Stimulated activated naive B cell treated with anti-CD40 and anti-IgM and Interleukin-4, amounts not matched to agents 10 μg/mL and 1 μg/mL and 100 μg/mL, for 72 hours (primary cell): ENCODE results near the gene LMBR1.

Experiments
- ATAC-seq, 2 donors: fragments of 150-1000 bp; cut with Tn5 transposase; replicated peaks; 2 replicates each; pipeline ENCODE4 v1.10.0; 2021; ENCODE audit warnings: moderate library complexity in 1 of 2
- DNase-seq: peaks from one replicate; pipeline ENCODE4 v3.0.0; 2021
- H3K27ac Mint-ChIP-seq: one replicate; pipeline ENCODE4 v1.8.0; 2022; ENCODE audit warnings: mild to moderate bottlenecking, mixed read lengths
- H3K27me3 Mint-ChIP-seq, 2 donors: one replicate each; pipeline ENCODE4 v1.8.0; 2022; ENCODE audit warnings: mixed read lengths in 2 of 2
- H3K36me3 Mint-ChIP-seq, 2 donors: one replicate each; pipeline ENCODE4 v1.8.0; 2022; ENCODE audit warnings: mixed read lengths in 2 of 2, mild to moderate bottlenecking in 1 of 2
- H3K4me1 Mint-ChIP-seq, 2 donors: one replicate each; pipeline ENCODE4 v1.8.0; 2022; ENCODE audit warnings: mixed read lengths in 2 of 2, mild to moderate bottlenecking in 1 of 2
- H3K4me3 Mint-ChIP-seq, 2 donors: one replicate each; pipeline ENCODE4 v1.8.0; 2022; ENCODE audit warnings: mild to moderate bottlenecking in 2 of 2, mixed read lengths in 2 of 2, moderate library complexity in 1 of 2
- H3K9me3 Mint-ChIP-seq, 2 donors: one replicate each; pipeline ENCODE4 v1.8.0; 2022; ENCODE audit warnings: mixed read lengths in 2 of 2, mild to moderate bottlenecking in 1 of 2

LMBR1 gene

GRCh38 chr7:156781972-156782371, 111.0 kb downstream of the LMBR1 start:
- Mint-ChIP-seq H3K27ac (no peak overlapping the region), H3K9me3 (peaks cover 2 to 5% of the 10 kb centered on the region in 2 donors), H3K36me3 (peaks cover 15 to 35% of the 10 kb centered on the region in 2 donors), H3K4me3 (peak overlapping the region; percentile 2 to 18), H3K27me3 (no peaks in the 10 kb centered on the region), H3K4me1 (peaks cover 25 to 60% of the 10 kb centered on the region in 2 donors)
- DNase-seq: no peak
- ATAC-seq: no peak

- DNase-seq: peak; percentile 68
- Mint-ChIP-seq H3K4me1 (peaks cover 31 to 69% of the 10 kb centered on the region in 2 donors), H3K36me3 (peaks cover 23 to 43% of the 10 kb centered on the region in 2 donors), H3K27ac (peak overlapping the region; percentile 82), H3K4me3 (peak overlapping the region; percentile 61 to 77), H3K9me3 (peaks cover 7 to 10% of the 10 kb centered on the region in 2 donors), H3K27me3 (no peaks in the 10 kb centered on the region)
- ATAC-seq: peak; percentile 93 to 94
Measured at GRCh38 chr7:156780724-156781455, 112.1 kb downstream of the LMBR1 start.

- Mint-ChIP-seq H3K36me3 (peaks cover 36 to 43% of the 10 kb centered on the region in 2 donors), H3K9me3 (peaks cover 10 to 12% of the 10 kb centered on the region in 2 donors), H3K27me3 (no peaks in the 10 kb centered on the region), H3K4me3 (no peak overlapping the region), H3K4me1 (peaks cover 35 to 70% of the 10 kb centered on the region in 2 donors), H3K27ac (no peak overlapping the region)
- ATAC-seq (no peak), DNase-seq (no peak)
Measured at GRCh38 chr7:156778668-156779067, 114.3 kb downstream of the LMBR1 start.

- Mint-ChIP-seq H3K9me3 (peaks cover 12 to 14% of the 10 kb centered on the region in 2 donors), H3K27ac (peak overlapping the region; percentile 96), H3K4me1 (peaks cover 39 to 75% of the 10 kb centered on the region in 2 donors), H3K4me3 (no peak overlapping the region), H3K27me3 (no peaks in the 10 kb centered on the region), H3K36me3 (peaks cover 39 to 47% of the 10 kb centered on the region in 2 donors)
- ATAC-seq (no peak), DNase-seq (no peak)
Measured at GRCh38 chr7:156778201-156778600, 114.8 kb downstream of the LMBR1 start.

- Mint-ChIP-seq H3K4me1 (peaks cover 40 to 75% of the 10 kb centered on the region in 2 donors), H3K27ac (peak overlapping the region; percentile 96), H3K27me3 (no peaks in the 10 kb centered on the region), H3K36me3 (peaks cover 34 to 41% of the 10 kb centered on the region in 2 donors), H3K9me3 (peaks cover 12 to 14% of the 10 kb centered on the region in 2 donors), H3K4me3 (peak overlapping the region; percentile 67 to 72)
- peak; percentile 80 to 84 for ATAC-seq
- DNase-seq: peak; percentile 32
Measured at GRCh38 chr7:156777364-156778069, 115.5 kb downstream of the LMBR1 start.

- Mint-ChIP-seq H3K36me3 (peaks cover 33 to 39% of the 10 kb centered on the region in 2 donors), H3K27me3 (no peaks in the 10 kb centered on the region), H3K27ac (peak overlapping the region; percentile 75)
Measured at GRCh38 chr7:156776527-156776926, 116.5 kb downstream of the LMBR1 start.

GRCh38 chr7:156773966-156774365, 119.0 kb downstream of the LMBR1 start:
- H3K9me3 Mint-ChIP-seq: peaks cover 12 to 14% of the 10 kb centered on the region in 2 donors
- H3K4me1 Mint-ChIP-seq: peaks cover 42 to 75% of the 10 kb centered on the region in 2 donors
- H3K4me3 Mint-ChIP-seq: no peak overlapping the region
- H3K27me3 Mint-ChIP-seq: no peaks in the 10 kb centered on the region
- DNase-seq: no peak
- peak overlapping the region; percentile 44 for H3K27ac Mint-ChIP-seq
- ATAC-seq: peak; percentile 27 to 35
- H3K36me3 Mint-ChIP-seq: peaks cover 44 to 50% of the 10 kb centered on the region in 2 donors

More at GRCh38 chr7:156776527-156776926, 116.5 kb downstream of the LMBR1 start:
- ATAC-seq (no peak), DNase-seq (no peak)
- Mint-ChIP-seq H3K4me3 (no peak overlapping the region), H3K4me1 (peaks cover 39 to 77% of the 10 kb centered on the region in 2 donors), H3K9me3 (peaks cover 12 to 14% of the 10 kb centered on the region in 2 donors)

GRCh38 chr7:156772725-156773124, 120.3 kb downstream of the LMBR1 start:
- H3K27me3 Mint-ChIP-seq: no peaks in the 10 kb centered on the region
- peaks cover 42 to 47% of the 10 kb centered on the region in 2 donors for H3K36me3 Mint-ChIP-seq
- no peak for ATAC-seq
- H3K4me1 Mint-ChIP-seq: peaks cover 40 to 64% of the 10 kb centered on the region in 2 donors
- peak overlapping the region in 1 of 2 donors; percentile 34 for H3K4me3 Mint-ChIP-seq
- H3K9me3 Mint-ChIP-seq: peaks cover 12 to 14% of the 10 kb centered on the region in 2 donors
- no peak overlapping the region for H3K27ac Mint-ChIP-seq
- DNase-seq: no peak

- Mint-ChIP-seq H3K4me3 (no peak overlapping the region), H3K27ac (no peak overlapping the region), H3K27me3 (no peaks in the 10 kb centered on the region), H3K9me3 (peaks cover 3 to 4% of the 10 kb centered on the region in 2 donors), H3K4me1 (peaks cover 22 to 54% of the 10 kb centered on the region in 2 donors), H3K36me3 (peaks cover 33 to 43% of the 10 kb centered on the region in 2 donors)
- ATAC-seq (no peak), DNase-seq (no peak)
Measured at GRCh38 chr7:156768698-156769472, 124.1 kb downstream of the LMBR1 start.

- H3K4me1 Mint-ChIP-seq: peaks cover 12 to 32% of the 10 kb centered on the region in 2 donors
- ATAC-seq (no peak), DNase-seq (no peak)
- H3K27me3 Mint-ChIP-seq: no peaks in the 10 kb centered on the region
- no peak overlapping the region for H3K27ac Mint-ChIP-seq
- H3K36me3 Mint-ChIP-seq: peaks cover 25 to 43% of the 10 kb centered on the region in 2 donors
- H3K4me3 Mint-ChIP-seq: no peak overlapping the region
- no peaks in the 10 kb centered on the region for H3K9me3 Mint-ChIP-seq
Measured at GRCh38 chr7:156766666-156767065, 126.3 kb downstream of the LMBR1 start.

GRCh38 chr7:156765901-156766656, 126.9 kb downstream of the LMBR1 start:
- Mint-ChIP-seq H3K4me1 (peaks cover 9 to 26% of the 10 kb centered on the region in 2 donors), H3K4me3 (no peak overlapping the region), H3K27me3 (no peaks in the 10 kb centered on the region), H3K9me3 (no peaks in the 10 kb centered on the region), H3K27ac (no peak overlapping the region), H3K36me3 (peaks cover 22 to 38% of the 10 kb centered on the region in 2 donors)
- no peak for DNase-seq
- ATAC-seq: no peak

- Mint-ChIP-seq H3K27ac (no peak overlapping the region), H3K36me3 (peaks cover 31 to 49% of the 10 kb centered on the region in 2 donors), H3K4me1 (peaks cover 10 to 19% of the 10 kb centered on the region in 2 donors), H3K9me3 (peaks cover 7% of the 10 kb centered on the region in 2 donors), H3K4me3 (no peak overlapping the region), H3K27me3 (no peaks in the 10 kb centered on the region)
- ATAC-seq (no peak), DNase-seq (no peak)
Measured at GRCh38 chr7:156764766-156765165, 128.2 kb downstream of the LMBR1 start.

- peaks cover 30 to 47% of the 10 kb centered on the region in 2 donors for H3K36me3 Mint-ChIP-seq
- no peak overlapping the region for H3K4me3 Mint-ChIP-seq
Measured at GRCh38 chr7:156764016-156764669, 128.8 kb downstream of the LMBR1 start.

More at GRCh38 chr7:156764016-156764669, 128.8 kb downstream of the LMBR1 start:
- peaks cover 4 to 14% of the 10 kb centered on the region in 2 donors for H3K4me1 Mint-ChIP-seq
- H3K27me3 Mint-ChIP-seq: no peaks in the 10 kb centered on the region
- DNase-seq: no peak
- H3K9me3 Mint-ChIP-seq: peaks cover 10% of the 10 kb centered on the region in 2 donors
- no peak overlapping the region for H3K27ac Mint-ChIP-seq
- peak; percentile 60 to 61 for ATAC-seq
